GM21786 (cell line): Measurements from ENCODE around the gene P2RY6.
"Not testable (repeated sequence)": the region's sequence is repeated elsewhere in the genome, so short reads cannot be mapped to it uniquely, and the experiment has no call there.

Experiments
- ATAC-seq: cut with Tn5 transposase; IDR thresholded peaks from one replicate; pipeline ENCODE4 v1.9.1; 2021; ENCODE audit not compliant: unreplicated experiment

P2RY6 gene, protein sequence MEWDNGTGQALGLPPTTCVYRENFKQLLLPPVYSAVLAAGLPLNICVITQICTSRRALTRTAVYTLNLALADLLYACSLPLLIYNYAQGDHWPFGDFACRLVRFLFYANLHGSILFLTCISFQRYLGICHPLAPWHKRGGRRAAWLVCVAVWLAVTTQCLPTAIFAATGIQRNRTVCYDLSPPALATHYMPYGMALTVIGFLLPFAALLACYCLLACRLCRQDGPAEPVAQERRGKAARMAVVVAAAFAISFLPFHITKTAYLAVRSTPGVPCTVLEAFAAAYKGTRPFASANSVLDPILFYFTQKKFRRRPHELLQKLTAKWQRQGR

DNA sequence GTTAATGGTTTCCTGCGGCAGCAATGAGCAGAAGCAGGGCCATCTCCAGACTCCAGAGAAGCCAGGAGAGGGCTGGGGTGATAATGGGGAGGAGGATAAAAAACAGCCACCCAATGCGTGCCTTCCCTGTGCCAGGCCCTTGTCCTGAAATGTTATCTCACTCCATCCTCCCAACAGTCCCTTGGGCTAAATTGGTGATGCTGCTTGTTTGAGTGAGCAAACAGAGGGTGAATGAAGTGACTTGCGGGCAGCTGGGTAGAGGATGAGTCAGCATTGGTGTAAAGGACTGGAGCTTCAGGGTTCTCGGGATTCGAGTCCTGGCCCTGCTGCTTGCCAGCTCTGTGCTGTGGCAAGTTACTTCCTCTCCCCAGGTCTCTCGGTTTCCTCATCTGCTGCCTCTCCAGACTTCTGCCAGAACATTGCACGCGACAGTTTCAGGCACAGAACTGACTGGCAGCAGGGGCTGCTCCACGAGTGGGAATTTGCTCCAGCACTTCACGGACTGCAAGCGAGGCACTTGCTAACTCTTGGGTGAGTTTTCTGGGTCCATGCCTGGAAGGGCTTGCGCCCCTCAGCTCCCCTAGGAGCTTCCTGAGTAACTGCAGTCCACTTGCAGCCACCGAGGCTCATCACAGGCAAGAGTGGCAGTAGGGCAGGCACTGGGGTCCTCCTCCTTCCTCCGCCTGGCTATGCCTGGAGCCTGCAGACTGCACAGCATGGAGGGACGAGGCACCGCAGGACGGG, at the start of gene P2RY6:
TSS of gene P2RY6 (plus strand) at position 403 of the 744 bp plus-strand sequence. CDS start 24,181 bp downstream, outside the sequence.
- no peak for ATAC-seq

DNA sequence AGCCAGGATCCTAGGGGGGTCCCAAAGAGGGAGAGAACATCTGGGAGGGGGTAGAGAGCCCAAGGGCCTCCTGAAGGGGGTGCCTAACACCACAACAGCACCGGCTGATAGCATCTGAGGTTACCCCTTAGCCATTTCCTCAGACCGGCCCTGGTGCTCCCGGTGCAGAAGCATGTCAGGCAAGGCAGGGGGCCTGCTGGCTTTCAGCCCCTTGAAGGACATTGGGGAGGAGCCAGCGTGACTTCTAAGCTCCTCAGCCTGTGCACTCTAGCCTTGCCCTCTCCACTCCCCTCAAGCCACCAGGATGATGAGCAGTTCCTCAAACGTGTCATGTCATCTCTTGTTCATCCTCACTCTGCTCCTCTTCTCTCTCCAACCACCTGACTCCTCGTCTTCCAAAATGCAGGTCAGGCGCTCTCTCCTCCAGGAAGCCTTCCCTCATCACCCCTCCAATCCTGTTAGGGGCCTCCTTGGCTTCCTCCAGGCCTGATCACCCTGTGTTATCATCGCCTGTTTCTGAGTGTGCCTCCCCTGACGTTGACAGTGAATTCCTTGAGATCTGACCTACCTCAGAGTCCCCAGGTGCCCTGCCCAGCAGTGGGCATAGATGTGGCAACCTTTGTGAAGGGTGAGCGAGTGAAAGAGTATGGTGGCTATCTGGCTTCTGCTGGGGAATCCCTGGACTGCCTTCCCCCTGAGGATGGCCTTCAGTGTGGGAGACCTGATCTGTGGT, 48.0 kb upstream of the P2RY6 start:
- ATAC-seq: no peak

DNA sequence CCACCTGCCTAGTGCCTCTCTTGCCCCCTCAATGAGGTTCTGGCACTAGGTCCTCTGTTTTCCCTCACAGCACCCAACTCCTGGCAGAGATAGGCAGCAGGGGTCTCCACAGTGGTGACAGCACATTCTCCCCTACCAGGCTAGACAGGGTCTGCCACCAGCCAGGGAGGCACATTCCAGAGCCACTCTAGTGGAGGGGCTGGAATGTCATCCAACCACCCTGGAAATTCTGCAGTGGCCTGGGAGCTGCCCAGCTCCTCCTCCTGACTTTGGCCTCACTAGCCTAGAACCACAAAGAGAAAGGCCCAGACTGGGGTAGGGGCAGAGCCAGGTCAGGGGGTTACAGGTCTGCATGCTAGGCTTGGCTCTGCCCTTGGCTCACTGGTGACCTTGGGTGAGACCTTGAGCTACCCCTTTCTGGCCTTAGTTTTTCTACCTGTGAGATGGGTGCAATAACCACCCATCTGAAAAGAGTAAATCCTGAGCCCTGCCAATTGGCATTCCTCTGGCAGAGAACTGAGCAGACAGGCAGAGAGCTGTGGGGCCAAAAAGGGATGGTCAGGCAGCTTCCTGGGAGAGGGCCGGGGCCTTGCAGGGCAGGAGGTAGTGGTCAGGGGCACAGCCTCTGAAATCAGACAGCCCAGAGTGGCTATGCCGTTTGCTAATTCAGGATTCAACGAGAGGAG, 47.0 kb upstream of the P2RY6 start:
- no peak for ATAC-seq

DNA sequence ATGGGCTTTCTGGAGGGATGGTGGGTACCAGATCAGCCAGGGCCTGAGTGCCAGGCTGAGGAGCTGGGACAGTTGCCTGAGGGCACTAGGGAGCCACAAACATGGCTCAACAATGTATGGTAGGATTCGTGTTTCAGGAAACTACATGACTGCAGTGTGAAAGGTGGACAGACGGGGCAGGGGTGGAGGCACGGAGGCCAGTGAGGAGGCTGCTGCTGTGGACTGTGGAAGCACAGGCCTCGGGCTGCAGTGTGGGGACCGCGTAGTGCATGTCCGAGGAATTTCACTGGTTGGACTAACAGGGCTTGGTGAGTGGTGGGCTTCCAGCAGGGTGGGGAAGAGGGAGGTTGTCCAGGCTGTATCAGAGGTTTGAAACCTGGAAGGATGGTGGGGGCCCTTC, 46.3 kb upstream of the P2RY6 start:
- no peak for ATAC-seq

DNA sequence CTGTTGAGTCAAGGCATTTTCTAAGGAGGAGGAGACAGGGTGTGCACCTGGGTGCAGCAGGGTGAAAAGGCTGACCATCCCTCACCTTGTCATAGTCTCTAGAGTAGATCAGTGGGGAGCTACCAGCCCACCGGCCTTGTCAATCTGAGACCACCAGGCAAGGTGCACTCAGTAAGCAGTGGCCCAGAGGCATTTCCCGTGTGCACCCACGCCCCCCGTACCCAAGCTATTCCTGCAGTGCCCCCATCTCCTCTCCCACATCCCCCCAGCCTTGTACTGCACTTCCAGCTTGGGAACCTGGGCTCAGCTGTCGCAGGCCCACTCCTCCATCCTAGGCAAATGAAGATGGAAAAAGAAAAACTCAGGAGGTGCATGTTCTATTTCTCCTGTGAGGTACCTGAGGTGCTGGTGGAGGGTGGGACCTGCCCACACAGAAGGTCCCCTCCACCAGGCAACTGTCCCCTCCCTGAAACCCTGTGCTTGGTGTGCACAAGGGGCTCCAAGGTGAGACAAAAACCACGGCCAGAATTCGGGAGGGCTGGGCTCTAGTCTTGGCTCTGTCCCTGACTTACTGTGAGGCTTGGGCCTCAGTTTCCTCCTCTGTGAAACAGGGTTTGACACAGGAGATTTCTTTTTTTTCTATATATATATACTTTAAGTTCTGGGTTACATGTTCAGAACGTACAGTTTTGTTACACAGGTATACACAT, 45.7 kb upstream of the P2RY6 start:
- no peak for ATAC-seq

DNA sequence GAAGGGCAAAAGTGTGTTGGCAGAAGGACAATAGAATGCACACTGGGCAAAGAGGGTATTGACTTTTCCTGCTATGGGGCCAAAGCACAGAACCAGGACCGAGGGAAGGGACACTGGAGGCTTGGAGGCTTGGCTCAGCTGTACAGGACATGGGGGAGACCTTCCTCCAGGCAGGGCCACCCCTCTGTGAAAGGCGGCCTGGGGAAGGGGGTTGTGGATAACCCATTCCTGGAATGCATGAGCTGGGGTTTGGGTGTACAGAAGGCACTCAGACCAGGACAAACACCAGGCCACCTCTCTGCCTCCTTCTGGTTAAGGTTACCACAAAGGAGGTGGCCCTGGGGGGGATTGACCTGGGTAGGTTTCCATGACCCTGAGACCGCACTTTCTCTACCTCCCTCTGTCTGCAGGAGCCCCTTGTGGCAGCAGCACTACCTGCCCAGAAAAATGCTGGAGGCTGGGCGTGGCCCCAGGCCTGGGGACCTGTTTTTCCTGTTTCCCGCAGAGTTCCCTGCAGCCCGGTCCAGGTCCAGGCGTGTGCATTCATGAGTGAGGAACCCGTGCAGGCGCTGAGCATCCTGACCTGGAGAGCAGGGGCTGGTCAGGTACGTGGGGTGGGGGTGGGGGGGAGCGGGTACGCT, 44.4 kb upstream of the P2RY6 start:
- no peak for ATAC-seq

DNA sequence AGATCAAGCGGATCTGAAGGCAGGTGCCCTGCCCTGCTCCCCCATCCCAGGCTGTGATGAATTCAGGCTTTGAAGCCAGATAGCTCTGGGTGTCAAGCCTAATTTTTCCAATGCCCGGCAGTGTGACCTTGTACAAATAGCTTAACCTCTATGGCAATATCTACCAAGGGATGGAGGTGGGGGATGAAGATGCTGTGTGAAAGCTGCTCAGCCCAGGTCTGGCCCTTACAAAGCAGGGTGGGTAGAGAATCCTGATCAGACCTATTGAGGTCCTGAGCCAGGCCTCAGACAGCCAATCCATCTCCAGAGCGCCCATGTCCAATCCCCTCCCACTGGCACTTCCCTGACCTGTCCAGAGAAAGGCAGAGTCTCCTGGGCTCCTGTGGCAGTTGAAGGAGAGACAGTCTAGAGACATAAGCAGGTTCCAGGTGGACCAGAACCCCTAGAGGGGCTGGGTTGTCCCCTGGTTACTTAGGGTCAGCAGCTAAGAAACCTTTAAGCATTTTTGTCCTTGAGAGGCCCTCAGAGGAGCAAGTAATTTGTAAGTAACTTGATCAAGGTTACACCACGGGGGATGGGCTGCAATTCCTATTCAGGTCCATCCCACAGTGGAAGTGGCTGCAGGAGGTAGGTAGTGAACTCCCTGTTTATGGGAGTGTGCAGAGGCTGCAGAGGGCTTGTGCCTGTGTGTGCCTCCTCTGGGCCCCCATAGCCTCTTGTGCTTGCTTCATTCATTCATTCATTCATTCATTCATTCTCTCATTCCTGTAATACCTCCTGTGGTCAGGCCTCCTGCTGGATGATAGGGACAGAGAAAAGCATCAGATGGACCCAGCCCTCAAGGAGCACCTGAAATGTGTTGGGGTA, 43.6 kb upstream of the P2RY6 start:
- ATAC-seq: no peak

DNA sequence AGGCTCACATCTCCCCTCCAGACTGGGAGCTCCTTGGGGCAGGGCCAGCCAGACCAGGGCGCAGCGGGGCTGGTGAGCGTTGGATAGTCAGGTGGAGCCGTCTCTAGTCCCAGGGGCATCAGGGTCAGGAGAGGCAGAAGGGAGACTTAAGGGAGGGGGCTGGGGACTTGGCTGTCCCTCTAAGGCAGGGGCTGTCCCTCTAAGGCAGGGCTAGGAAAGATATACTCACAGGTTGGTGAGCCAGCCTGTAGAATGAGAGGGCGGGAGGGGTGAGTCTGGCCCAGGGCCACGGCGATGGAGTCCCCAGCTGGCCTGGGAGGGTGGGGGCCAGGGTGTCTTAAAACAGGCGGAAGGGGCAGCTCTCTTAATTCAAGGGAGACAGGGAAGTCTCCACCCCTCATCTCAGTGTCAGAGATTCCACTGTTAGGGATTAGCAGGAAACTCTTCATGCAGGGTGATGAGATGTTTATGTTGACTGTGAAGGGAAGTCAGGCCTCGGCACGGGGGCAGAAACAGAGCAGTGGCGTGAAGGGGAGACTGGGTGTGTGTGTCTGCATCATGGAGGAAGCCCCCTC, 42.7 kb upstream of the P2RY6 start:
- ATAC-seq: no peak

DNA sequence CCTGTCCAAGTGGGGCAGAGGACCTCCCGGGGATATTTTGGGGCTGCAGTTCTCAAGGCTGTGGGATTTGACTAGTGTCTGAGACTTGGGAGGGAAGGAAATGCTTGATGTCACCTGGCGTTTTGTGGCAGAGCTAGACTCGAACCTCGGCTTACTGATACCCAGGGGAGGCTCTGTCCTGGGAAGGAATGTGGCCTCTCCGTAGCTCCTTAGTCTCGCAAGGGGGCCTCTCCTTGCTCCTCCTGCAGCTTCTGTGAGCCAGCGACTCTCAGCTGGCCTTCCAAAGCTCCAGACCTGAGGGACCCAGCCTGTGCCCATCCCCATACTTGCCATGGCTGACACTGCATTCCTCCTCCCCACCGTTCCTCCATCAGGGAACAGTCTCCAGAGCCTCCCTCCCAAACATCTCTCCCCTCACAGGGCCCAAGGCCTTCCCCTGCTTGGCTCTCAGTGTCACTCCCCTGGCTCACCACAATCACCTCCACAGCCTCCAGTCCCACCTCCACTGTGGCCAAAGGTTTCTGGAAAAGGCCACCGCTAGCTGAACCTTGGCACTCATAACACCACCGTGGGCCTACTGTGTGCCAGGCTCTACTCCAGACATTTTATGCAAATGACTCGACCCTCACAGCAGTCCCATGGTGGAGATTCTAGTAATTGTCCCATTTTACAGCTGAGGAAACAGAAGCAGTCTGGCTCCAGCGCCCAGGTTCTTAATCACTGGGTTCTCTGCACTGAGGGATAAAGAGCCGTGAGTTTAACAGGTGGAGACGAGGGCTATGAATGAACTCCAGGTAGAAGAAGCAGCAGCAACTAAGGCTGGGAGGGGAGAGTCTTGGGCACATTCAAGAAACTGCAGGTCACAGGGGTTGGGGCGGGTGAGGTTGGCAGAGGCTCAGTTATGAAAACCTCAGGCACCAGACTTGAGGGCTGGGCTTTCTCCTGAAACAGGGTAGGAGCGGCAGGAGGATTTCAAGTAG, 42.0 kb upstream of the P2RY6 start:
- ATAC-seq: no peak

DNA sequence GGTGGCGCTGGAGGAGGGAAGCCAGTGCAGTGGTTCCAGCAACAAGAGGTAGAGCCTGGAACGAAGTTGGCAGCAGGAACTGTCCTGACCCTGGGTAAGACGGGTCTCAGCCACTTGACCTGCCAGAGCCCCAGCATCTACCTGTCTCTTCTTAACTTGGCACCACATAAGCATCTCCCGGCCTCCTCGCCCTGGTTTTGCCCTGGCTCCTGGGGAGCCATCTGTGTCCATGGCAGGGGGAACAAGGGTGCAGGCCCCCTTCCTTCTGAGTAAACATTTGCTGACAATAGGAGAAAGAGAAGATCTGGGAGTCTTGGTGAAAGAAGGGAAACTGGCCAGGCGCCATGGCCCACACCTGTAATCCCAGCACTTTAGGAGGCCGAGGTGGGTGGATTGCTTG, 41.2 kb upstream of the P2RY6 start:
- ATAC-seq: no peak

DNA sequence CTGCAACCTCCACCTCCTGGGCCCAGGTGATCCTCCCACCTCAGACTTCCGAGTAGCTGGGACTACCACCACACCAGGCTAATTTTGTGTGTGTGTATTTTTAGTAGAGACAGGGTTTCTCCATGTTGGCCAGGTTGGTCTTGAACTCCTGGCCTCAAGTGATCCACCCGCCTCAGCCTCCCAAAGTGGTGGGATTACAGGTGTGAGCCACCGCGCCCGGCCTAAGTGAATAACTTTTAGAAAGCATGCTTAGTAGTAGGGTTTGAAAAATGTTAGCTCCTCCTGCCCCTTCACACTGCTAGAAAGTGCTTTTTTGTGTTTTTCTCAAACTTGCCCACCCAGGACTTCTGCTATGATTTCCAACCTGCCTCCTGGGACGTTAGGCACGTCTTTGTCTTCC, 39.7 kb upstream of the P2RY6 start:
- ATAC-seq: not testable (repeated sequence)

DNA sequence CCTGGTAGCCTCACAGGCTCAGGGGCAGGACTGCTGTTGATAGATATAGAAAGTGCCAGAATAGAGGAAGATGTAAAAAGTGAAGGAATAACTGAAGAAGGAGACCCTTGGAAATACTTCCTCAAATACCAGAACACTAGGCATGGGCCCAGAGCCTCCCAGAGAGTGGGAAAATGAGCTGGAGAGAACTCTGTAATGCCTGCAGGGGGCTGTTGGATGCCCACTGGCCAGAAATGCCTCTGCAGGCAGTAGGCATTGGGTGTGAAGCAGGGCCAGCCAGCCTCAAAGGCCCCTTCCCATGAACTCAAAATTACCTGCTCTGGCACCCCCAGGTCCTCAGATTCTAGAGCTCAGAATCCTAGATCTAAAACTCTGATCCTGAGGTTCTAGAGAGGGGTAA, 38.9 kb upstream of the P2RY6 start:
- no peak for ATAC-seq

DNA sequence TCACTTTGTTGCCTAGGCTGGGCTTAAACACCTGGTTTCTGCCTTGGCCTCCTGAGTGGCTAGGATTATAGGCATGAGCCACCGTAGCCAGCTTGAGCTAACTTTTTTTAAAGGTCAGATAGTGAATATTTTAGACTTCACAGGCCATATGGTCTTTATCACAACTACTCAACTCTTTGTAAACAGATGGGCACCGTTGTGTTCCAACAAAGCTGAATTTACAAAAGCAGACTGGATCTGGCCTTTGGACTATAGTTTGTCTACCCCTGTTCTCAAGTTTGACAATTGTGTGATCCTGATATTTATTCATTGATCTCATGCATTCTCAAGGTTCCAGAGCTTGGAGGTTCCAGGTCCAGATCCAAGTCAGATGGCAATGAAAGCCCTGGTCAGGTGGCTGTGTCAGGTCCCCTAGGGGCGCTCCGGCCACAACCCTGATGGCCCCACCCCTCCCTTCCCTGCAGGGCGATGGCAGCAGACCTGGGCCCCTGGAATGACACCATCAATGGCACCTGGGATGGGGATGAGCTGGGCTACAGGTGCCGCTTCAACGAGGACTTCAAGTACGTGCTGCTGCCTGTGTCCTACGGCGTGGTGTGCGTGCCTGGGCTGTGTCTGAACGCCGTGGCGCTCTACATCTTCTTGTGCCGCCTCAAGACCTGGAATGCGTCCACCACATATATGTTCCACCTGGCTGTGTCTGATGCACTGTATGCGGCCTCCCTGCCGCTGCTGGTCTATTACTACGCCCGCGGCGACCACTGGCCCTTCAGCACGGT, 38.3 kb upstream of the P2RY6 start:
- no peak for ATAC-seq

DNA sequence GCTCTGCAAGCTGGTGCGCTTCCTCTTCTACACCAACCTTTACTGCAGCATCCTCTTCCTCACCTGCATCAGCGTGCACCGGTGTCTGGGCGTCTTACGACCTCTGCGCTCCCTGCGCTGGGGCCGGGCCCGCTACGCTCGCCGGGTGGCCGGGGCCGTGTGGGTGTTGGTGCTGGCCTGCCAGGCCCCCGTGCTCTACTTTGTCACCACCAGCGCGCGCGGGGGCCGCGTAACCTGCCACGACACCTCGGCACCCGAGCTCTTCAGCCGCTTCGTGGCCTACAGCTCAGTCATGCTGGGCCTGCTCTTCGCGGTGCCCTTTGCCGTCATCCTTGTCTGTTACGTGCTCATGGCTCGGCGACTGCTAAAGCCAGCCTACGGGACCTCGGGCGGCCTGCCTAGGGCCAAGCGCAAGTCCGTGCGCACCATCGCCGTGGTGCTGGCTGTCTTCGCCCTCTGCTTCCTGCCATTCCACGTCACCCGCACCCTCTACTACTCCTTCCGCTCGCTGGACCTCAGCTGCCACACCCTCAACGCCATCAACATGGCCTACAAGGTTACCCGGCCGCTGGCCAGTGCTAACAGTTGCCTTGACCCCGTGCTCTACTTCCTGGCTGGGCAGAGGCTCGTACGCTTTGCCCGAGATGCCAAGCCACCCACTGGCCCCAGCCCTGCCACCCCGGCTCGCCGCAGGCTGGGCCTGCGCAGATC, 37.5 kb upstream of the P2RY6 start:
- no peak for ATAC-seq

DNA sequence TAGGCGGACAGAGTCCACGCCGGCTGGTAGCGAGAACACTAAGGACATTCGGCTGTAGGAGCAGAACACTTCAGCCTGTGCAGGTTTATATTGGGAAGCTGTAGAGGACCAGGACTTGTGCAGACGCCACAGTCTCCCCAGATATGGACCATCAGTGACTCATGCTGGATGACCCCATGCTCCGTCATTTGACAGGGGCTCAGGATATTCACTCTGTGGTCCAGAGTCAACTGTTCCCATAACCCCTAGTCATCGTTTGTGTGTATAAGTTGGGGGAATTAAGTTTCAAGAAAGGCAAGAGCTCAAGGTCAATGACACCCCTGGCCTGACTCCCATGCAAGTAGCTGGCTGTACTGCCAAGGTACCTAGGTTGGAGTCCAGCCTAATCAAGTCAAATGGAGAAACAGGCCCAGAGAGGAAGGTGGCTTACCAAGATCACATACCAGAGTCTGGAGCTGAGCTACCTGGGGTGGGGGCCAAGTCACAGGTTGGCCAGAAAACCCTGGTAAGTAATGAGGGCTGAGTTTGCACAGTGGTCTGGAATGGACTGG, 36.8 kb upstream of the P2RY6 start:
- no peak for ATAC-seq

DNA sequence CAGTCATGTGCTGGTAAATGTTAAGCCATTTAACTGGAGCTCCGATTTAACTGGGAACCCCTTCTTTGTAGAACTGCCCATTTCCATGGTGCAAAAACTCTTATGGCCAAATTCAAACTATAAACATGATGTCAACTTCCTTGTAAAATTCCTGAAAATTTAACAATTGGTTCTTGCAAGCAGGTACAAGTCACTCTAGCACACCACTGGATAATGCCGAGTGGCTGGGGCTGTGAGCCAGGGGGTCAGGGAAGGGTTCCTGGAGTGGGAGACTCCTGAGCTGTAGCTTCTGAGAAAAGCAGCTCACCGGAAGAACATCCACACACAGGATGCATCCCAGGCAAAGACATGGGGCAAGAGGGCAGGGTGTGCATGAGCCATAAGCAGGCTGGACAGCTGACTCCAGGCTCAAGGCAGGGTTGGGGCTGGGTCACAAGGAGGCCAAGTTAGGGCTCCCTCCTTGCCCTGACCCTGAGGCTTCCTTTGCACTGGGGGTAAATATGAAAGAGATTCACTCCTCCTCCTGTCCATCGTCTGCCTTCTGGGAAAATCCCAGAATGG, 35.9 kb upstream of the P2RY6 start:
- ATAC-seq: no peak
